Measurements from ENCODE around the gene RIPPLY2. TPM values are rescaled to one million over a fixed set of nuclear protein-coding genes. Genes with fewer than 3 reads are reported as not detected.
"Not testable (repeated sequence)": the region's sequence is repeated elsewhere in the genome, so short reads cannot be mapped to it uniquely, and the experiment has no call there.

The RIPPLY2 gene
- total RNA-seq, 2 donors from 2014 or later, result 0.07 to 1.2 TPM

GRCh38 chr6:83893024-83893423 is 39.9 kb downstream of the RIPPLY2 start:
- Mint-ChIP-seq H3K27ac (peak overlapping the region; percentile 31), H3K27me3 (ENCODE audit: insufficient read depth) (no peaks in the 10 kb centered on the region), H3K4me3 (no peak overlapping the region), H3K36me3 (ENCODE audit: low read depth) (peaks cover 21% of the 10 kb centered on the region), H3K9me3 (peaks cover 12% of the 10 kb centered on the region), H3K4me1 (peaks cover 35% of the 10 kb centered on the region)
- H3K36me3 ChIP-seq (ENCODE audit: control insufficient read depth, insufficient read depth, low read length), result no peaks in the 10 kb centered on the region
- H3K4me3 ChIP-seq (ENCODE audit: low read length), result no peak overlapping the region
- H3K27ac ChIP-seq (ENCODE audit: low read depth, low read length), result no peak overlapping the region
- 89 to 100% methylated on average over 1 of the region's 1 CpG for WGBS, 2 experiments (ENCODE audit: insufficient coverage in 1 of 2, insufficient read length in 1 of 2)
- peaks cover 23% of the 10 kb centered on the region for H3K9me3 ChIP-seq (ENCODE audit: control insufficient read depth, low read length)
- H3K4me1 ChIP-seq (ENCODE audit: control insufficient read depth, insufficient read depth, low read length), result peaks cover 13% of the 10 kb centered on the region
- no peak overlapping the region for H3K9ac ChIP-seq (ENCODE audit: extremely low read depth, low read length, poor library complexity, severe bottlenecking)
- no peak for TF ChIP-seq CTCF (conservative IDR thresholded peaks at IDR 0.05)
- DNase-seq, result no peak
- H3K27me3 ChIP-seq (ENCODE audit: control insufficient read depth, insufficient read depth, low read length, poor library complexity, severe bottlenecking), result no peaks in the 10 kb centered on the region

- no CpG with 5 or more reads among the region's 2 CpGs for WGBS, 2 experiments (ENCODE audit: insufficient coverage in 1 of 2, insufficient read length in 1 of 2)
- Mint-ChIP-seq H3K36me3 (ENCODE audit: low read depth) (peaks cover 12% of the 10 kb centered on the region), H3K4me1 (peaks cover 27% of the 10 kb centered on the region), H3K9me3 (peaks cover 12% of the 10 kb centered on the region)
- not testable (repeated sequence) for H3K9ac ChIP-seq (ENCODE audit: extremely low read depth, low read length, poor library complexity, severe bottlenecking); H3K4me1 ChIP-seq (ENCODE audit: control insufficient read depth, insufficient read depth, low read length); H3K4me3 Mint-ChIP-seq; H3K9me3 ChIP-seq (ENCODE audit: control insufficient read depth, low read length); H3K27me3 Mint-ChIP-seq (ENCODE audit: insufficient read depth); H3K4me3 ChIP-seq (ENCODE audit: low read length); H3K27ac Mint-ChIP-seq; H3K27ac ChIP-seq (ENCODE audit: low read depth, low read length); DNase-seq; H3K27me3 ChIP-seq (ENCODE audit: control insufficient read depth, insufficient read depth, low read length, poor library complexity, severe bottlenecking); H3K36me3 ChIP-seq (ENCODE audit: control insufficient read depth, insufficient read depth, low read length)
Measured at GRCh38 chr6:83897094-83897493, 43.9 kb downstream of the RIPPLY2 start.

GRCh38 chr6:83901624-83902023 is 48.5 kb downstream of the RIPPLY2 start:
- H3K27me3 ChIP-seq (ENCODE audit: control insufficient read depth, insufficient read depth, low read length, poor library complexity, severe bottlenecking), result no peaks in the 10 kb centered on the region
- no peak overlapping the region for H3K4me3 ChIP-seq (ENCODE audit: low read length)
- no peak for DNase-seq
- Mint-ChIP-seq H3K4me1 (peaks cover 1% of the 10 kb centered on the region), H3K4me3 (no peak overlapping the region), H3K9me3 (peaks cover 12% of the 10 kb centered on the region), H3K27me3 (ENCODE audit: insufficient read depth) (no peaks in the 10 kb centered on the region), H3K36me3 (ENCODE audit: low read depth) (peaks cover 12% of the 10 kb centered on the region), H3K27ac (no peak overlapping the region)
- WGBS, 2 experiments (ENCODE audit: insufficient coverage in 1 of 2, insufficient read length in 1 of 2), result no CpG with 5 or more reads among the region's 1 CpG
- no peaks in the 10 kb centered on the region for H3K36me3 ChIP-seq (ENCODE audit: control insufficient read depth, insufficient read depth, low read length)
- no peak overlapping the region for H3K9ac ChIP-seq (ENCODE audit: extremely low read depth, low read length, poor library complexity, severe bottlenecking)
- no peaks in the 10 kb centered on the region for H3K4me1 ChIP-seq (ENCODE audit: control insufficient read depth, insufficient read depth, low read length)
- H3K9me3 ChIP-seq (ENCODE audit: control insufficient read depth, low read length), result no peaks in the 10 kb centered on the region
- no peak for TF ChIP-seq CTCF (conservative IDR thresholded peaks at IDR 0.05)
- no peak overlapping the region for H3K27ac ChIP-seq (ENCODE audit: low read depth, low read length)

- 89 to 99% methylated on average over 1 to 3 of the region's 4 CpGs for WGBS, 2 experiments (ENCODE audit: insufficient coverage in 1 of 2, insufficient read length in 1 of 2)
- DNase-seq, result no peak
- H3K27me3 ChIP-seq (ENCODE audit: control insufficient read depth, insufficient read depth, low read length, poor library complexity, severe bottlenecking), result no peaks in the 10 kb centered on the region
- H3K4me3 ChIP-seq (ENCODE audit: low read length), result no peak overlapping the region
- Mint-ChIP-seq H3K36me3 (ENCODE audit: low read depth) (peaks cover 9% of the 10 kb centered on the region), H3K4me1 (peaks cover 1% of the 10 kb centered on the region), H3K4me3 (no peak overlapping the region), H3K27ac (no peak overlapping the region), H3K27me3 (ENCODE audit: insufficient read depth) (no peaks in the 10 kb centered on the region), H3K9me3 (peaks cover 3% of the 10 kb centered on the region)
- no peaks in the 10 kb centered on the region for H3K9me3 ChIP-seq (ENCODE audit: control insufficient read depth, low read length)
- no peaks in the 10 kb centered on the region for H3K36me3 ChIP-seq (ENCODE audit: control insufficient read depth, insufficient read depth, low read length)
- H3K4me1 ChIP-seq (ENCODE audit: control insufficient read depth, insufficient read depth, low read length), result no peaks in the 10 kb centered on the region
- no peak overlapping the region for H3K27ac ChIP-seq (ENCODE audit: low read depth, low read length)
- no peak overlapping the region for H3K9ac ChIP-seq (ENCODE audit: extremely low read depth, low read length, poor library complexity, severe bottlenecking)
- TF ChIP-seq CTCF (conservative IDR thresholded peaks at IDR 0.05), result no peak
Measured at GRCh38 chr6:83904395-83904794, 51.2 kb downstream of the RIPPLY2 start.
